GM12801 (cell line): ENCODE data around the gene CELF4.

Experiments used
- CTCF ChIP-seq: IDR thresholded peaks from one replicate; pipeline ENCODE4 v1.5.1; 2011; ENCODE audit warnings: control low read depth; ENCODE audit not compliant: insufficient read length; ENCODE audit errors: extremely low read depth

The CELF4 gene

GRCh38 chr18:37402735-37403099, 162.9 kb downstream of the CELF4 start:
- TF ChIP-seq CTCF: no peak

GRCh38 chr18:37400802-37401201, 164.8 kb downstream of the CELF4 start:
- no peak for TF ChIP-seq CTCF

GRCh38 chr18:37398248-37398920, 167.2 kb downstream of the CELF4 start:
- no peak for TF ChIP-seq CTCF

- no peak for TF ChIP-seq CTCF
Observed at GRCh38 chr18:37397814-37398213, 167.8 kb downstream of the CELF4 start.

- TF ChIP-seq CTCF: no peak
Observed at GRCh38 chr18:37396971-37397720, 168.5 kb downstream of the CELF4 start.

GRCh38 chr18:37395631-37396030, 170.0 kb downstream of the CELF4 start:
- no peak for TF ChIP-seq CTCF

GRCh38 chr18:37395138-37395537, 170.5 kb downstream of the CELF4 start:
- TF ChIP-seq CTCF: no peak
